ENCODE results near the gene SPAG8.
A peak's percentile ranks its signal among the peaks of the same experiment; 100 is the strongest.

Gene SPAG8

DNA sequence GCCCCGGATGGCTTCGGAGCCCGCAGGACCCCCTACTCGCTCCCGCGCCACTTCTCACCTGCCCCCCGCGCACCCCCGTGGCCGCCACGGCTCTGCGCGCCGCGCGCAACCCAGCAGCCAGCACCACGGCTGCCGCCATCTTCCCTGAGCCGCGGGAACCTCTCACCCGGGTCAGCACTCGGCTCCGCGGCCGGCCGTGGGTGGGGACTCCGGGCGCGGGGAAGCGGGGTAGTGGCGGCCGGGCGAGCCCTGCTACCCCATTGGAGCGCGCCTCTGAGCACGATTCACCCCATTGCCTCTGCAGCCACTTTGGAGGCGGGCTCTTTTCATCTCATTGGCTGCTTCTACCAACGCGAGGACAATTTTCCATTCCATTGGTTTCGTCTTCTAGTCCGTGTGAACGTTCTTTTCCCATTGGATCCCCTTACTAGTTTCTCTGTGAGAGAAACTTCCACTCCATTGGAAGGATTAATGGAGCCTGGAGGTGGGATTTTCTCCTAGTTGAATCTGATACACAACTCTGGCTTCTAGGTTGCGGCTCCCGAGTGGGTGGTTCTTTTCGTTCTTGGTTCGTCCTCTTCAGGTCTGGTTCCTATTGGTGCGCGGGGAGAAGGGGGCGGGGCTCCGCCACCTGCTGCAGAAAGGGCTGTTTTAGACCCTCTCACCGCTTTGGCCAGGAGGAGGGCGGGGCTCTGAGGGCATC lies 2.9 kb upstream of the SPAG8 start, which contains the start of gene HINT2:
HINT2 (minus strand) TSS at position 202 of the 703 bp plus-strand sequence; CDS start at position 139, 63 bp downstream.
- H3K4me2 ChIP-seq (ENCODE audit: low read length), result peak within 1 kb of the TSS; percentile 100
- TF ChIP-seq, protein P1, sequence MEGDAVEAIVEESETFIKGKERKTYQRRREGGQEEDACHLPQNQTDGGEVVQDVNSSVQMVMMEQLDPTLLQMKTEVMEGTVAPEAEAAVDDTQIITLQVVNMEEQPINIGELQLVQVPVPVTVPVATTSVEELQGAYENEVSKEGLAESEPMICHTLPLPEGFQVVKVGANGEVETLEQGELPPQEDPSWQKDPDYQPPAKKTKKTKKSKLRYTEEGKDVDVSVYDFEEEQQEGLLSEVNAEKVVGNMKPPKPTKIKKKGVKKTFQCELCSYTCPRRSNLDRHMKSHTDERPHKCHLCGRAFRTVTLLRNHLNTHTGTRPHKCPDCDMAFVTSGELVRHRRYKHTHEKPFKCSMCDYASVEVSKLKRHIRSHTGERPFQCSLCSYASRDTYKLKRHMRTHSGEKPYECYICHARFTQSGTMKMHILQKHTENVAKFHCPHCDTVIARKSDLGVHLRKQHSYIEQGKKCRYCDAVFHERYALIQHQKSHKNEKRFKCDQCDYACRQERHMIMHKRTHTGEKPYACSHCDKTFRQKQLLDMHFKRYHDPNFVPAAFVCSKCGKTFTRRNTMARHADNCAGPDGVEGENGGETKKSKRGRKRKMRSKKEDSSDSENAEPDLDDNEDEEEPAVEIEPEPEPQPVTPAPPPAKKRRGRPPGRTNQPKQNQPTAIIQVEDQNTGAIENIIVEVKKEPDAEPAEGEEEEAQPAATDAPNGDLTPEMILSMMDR (IDR thresholded peaks at IDR 0.05; ENCODE audit: low read depth, low read length, poor library complexity, severe bottlenecking), result no peak
- no peak for TF ChIP-seq EZH2phosphoT487 (IDR thresholded peaks at IDR 0.05; ENCODE audit: borderline replicate concordance, low read length)

DNA sequence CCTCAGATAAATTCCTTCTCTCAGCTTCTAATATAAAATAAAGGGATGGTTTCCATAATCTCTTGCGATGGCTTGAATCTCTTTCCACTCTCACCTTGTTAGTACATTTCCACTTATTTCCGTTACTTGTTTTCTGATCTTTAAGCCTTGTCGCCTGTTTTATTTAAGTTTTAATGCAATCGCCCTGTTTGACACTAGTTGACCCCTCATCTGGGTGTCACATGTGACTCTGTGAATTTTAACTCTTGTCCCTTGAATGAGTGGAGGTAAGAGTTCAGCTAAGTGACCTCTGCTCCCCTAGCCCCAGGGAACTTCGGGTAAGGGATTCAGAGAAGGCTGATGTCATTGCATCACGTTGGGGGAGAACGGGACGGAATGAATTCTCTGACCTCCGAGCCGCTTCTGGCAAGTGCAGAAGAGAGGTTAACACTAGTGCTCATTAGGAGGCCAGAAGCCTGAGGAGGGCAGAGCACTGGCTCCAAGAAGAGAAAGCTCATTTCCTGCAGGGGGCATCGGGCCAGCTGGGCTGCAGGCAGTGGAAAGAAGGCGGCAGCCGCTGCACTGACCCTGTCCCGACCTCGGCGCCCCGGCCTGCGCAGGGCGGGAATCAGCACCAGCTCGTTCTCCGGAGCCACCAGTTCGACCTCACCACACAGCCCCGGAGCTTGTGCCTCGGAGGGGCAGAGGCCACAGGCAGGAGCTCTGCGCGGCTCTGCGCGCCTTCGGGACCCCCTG lies 2.2 kb upstream of the SPAG8 start:
- H3K27ac ChIP-seq (ENCODE audit: low read depth, low read length), result peak overlapping the region; percentile 88
- no peaks in the 10 kb centered on the region for H4K20me1 ChIP-seq (ENCODE audit: control insufficient read depth, insufficient read depth, low read depth, low read length)
- H3K36me3 ChIP-seq (ENCODE audit: control insufficient read depth, low read length), result peaks cover 12% of the 10 kb centered on the region
- no peaks in the 10 kb centered on the region for H3K9me2 ChIP-seq (replicated peaks; ENCODE audit: control insufficient read depth, low read length)
- H3K9me3 ChIP-seq (ENCODE audit: control insufficient read depth, insufficient read depth, low read length), result 0 out of 2 replicates have a peak, but pooled peaks cover 3% of the 10 kb centered on the region
- H3F3A ChIP-seq (ENCODE audit: control insufficient read depth, insufficient read depth), result peaks cover 6% of the 10 kb centered on the region
- H3K4me2 ChIP-seq (ENCODE audit: low read length), result peak overlapping the region; percentile 100
- TF ChIP-seq, protein P1 (IDR thresholded peaks at IDR 0.05; ENCODE audit: low read depth, low read length, poor library complexity, severe bottlenecking), result peak; percentile 55
- TF ChIP-seq EZH2phosphoT487 (IDR thresholded peaks at IDR 0.05; ENCODE audit: borderline replicate concordance, low read length), result no peak
- H3K4me1 ChIP-seq (ENCODE audit: control insufficient read depth, low read length), result peaks cover 36% of the 10 kb centered on the region
- peak overlapping the region; percentile 86 for H3K4me3 ChIP-seq (ENCODE audit: low read length)
- H3K79me2 ChIP-seq (ENCODE audit: control insufficient read depth, low read length), result peaks cover 13% of the 10 kb centered on the region
- no peaks in the 10 kb centered on the region for H3K27me3 ChIP-seq (ENCODE audit: control insufficient read depth, low read length)

More for the DNA sequence above, 2.9 kb upstream of the SPAG8 start, which contains the start of gene HINT2:
- Histone ChIP-seq H3K9me2 (replicated peaks; ENCODE audit: control insufficient read depth, low read length) (no peaks in the 10 kb centered on the region), H3K9me3 (ENCODE audit: control insufficient read depth, insufficient read depth, low read length) (0 out of 2 replicates have a peak, but pooled peaks cover 3% of the 10 kb centered on the region), H4K20me1 (ENCODE audit: control insufficient read depth, insufficient read depth, low read depth, low read length) (no peaks in the 10 kb centered on the region), H3K27me3 (ENCODE audit: control insufficient read depth, low read length) (no peaks in the 10 kb centered on the region), H3K27ac (ENCODE audit: low read depth, low read length) (peak within 1 kb of the TSS; percentile 88), H3K4me3 (ENCODE audit: low read length) (peak within 1 kb of the TSS; percentile 86), H3K36me3 (ENCODE audit: control insufficient read depth, low read length) (peaks cover 12% of the 10 kb centered on the region), H3K4me1 (ENCODE audit: control insufficient read depth, low read length) (peaks cover 36% of the 10 kb centered on the region), H3F3A (ENCODE audit: control insufficient read depth, insufficient read depth) (peaks cover 6% of the 10 kb centered on the region), H3K79me2 (ENCODE audit: control insufficient read depth, low read length) (peaks cover 13% of the 10 kb centered on the region)

DNA sequence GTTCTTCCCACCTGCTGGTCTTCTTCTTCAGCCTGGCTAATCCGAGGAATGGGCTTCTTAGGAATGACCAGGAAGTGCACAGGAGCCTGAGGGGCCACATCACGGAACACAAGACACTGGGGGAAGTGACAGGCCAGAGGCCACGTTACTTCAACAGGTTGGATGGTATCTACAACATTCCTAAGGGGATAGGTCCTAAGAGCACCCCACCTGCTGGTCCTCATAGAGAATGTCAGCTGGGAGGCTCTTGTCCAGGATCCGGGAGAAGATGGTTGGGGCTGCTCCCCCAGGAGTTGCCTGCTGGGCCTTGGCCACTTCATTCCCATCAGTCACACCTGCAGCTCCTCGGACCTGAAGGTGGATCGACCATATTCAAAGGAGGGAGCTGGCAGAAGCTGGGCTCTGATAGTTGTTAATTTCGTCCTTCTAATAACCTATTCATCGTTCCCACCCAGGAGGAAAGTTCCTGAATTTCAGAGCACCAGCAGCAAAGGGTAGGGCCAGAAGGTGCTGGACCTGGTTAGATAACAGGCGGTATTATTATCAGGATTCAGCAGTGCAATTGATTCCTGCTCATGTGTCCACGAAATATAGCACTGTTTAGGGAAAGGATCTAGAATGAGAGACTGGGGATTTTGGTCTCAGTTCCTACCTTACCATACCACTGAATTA lies 1.5 kb upstream of the SPAG8 start:
- H3F3A ChIP-seq (ENCODE audit: control insufficient read depth, insufficient read depth), result peaks cover 6% of the 10 kb centered on the region
- H4K20me1 ChIP-seq (ENCODE audit: control insufficient read depth, insufficient read depth, low read depth, low read length), result no peaks in the 10 kb centered on the region
- no peak for TF ChIP-seq EZH2phosphoT487 (IDR thresholded peaks at IDR 0.05; ENCODE audit: borderline replicate concordance, low read length)
- TF ChIP-seq, protein P1 (IDR thresholded peaks at IDR 0.05; ENCODE audit: low read depth, low read length, poor library complexity, severe bottlenecking), result peak; percentile 59
- H3K4me2 ChIP-seq (ENCODE audit: low read length), result peak overlapping the region; percentile 100
- 0 out of 2 replicates have a peak, but pooled peaks cover 3% of the 10 kb centered on the region for H3K9me3 ChIP-seq (ENCODE audit: control insufficient read depth, insufficient read depth, low read length)
- H3K9me2 ChIP-seq (replicated peaks; ENCODE audit: control insufficient read depth, low read length), result no peaks in the 10 kb centered on the region
- peak overlapping the region; percentile 88 for H3K27ac ChIP-seq (ENCODE audit: low read depth, low read length)
- no peaks in the 10 kb centered on the region for H3K27me3 ChIP-seq (ENCODE audit: control insufficient read depth, low read length)
- H3K79me2 ChIP-seq (ENCODE audit: control insufficient read depth, low read length), result peaks cover 13% of the 10 kb centered on the region
- peaks cover 36% of the 10 kb centered on the region for H3K4me1 ChIP-seq (ENCODE audit: control insufficient read depth, low read length)
- H3K36me3 ChIP-seq (ENCODE audit: control insufficient read depth, low read length), result peaks cover 12% of the 10 kb centered on the region
- H3K4me3 ChIP-seq (ENCODE audit: low read length), result peak overlapping the region; percentile 86

Data from DOHH2 (cell line).